Breast epithelium (tissue), 3 donors: Measurements from ENCODE around the gene CNTN5.

Source experiments
- POLR2A ChIP-seq: fragments of 450-650 bp; IDR thresholded peaks from one replicate; pipeline ENCODE4 v1.6.1; 2016; ENCODE audit warnings: antibody characterized with exemption, mild to moderate bottlenecking, moderate library complexity
- TF ChIP-seq, protein P1 (sequence below), 3 donors: fragments of 450-650 bp; IDR thresholded peaks; one replicate each; pipeline ENCODE4 v1.5.1; 2016 to 2017; ENCODE audit warnings: antibody characterized with exemption in 3 of 3, mild to moderate bottlenecking in 3 of 3, moderate library complexity in 3 of 3

- TF ChIP-seq, protein P1, sequence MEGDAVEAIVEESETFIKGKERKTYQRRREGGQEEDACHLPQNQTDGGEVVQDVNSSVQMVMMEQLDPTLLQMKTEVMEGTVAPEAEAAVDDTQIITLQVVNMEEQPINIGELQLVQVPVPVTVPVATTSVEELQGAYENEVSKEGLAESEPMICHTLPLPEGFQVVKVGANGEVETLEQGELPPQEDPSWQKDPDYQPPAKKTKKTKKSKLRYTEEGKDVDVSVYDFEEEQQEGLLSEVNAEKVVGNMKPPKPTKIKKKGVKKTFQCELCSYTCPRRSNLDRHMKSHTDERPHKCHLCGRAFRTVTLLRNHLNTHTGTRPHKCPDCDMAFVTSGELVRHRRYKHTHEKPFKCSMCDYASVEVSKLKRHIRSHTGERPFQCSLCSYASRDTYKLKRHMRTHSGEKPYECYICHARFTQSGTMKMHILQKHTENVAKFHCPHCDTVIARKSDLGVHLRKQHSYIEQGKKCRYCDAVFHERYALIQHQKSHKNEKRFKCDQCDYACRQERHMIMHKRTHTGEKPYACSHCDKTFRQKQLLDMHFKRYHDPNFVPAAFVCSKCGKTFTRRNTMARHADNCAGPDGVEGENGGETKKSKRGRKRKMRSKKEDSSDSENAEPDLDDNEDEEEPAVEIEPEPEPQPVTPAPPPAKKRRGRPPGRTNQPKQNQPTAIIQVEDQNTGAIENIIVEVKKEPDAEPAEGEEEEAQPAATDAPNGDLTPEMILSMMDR (IDR thresholded peaks at IDR 0.05): no peak
- TF ChIP-seq POLR2A: no peak
Observed at GRCh38 chr11:100192181-100192580, 1171.4 kb downstream of the CNTN5 start.
